Stomach (tissue), 4 donors: ENCODE data around the gene GPR42.

Source experiments
- CTCF ChIP-seq, 7 experiments: fragments of 450-650 bp in 4 of 7; fragments of 200-600 bp in 3 of 7; sonication (generic) in 3 of 7; IDR thresholded peaks; one replicate each; pipeline ENCODE4 v1.5.1; 2016 to 2019; ENCODE audit warnings: antibody characterized with exemption in 7 of 7, control low read depth in 2 of 7, mild to moderate bottlenecking in 1 of 7
- POLR2A ChIP-seq, 4 donors: fragments of 450-650 bp; IDR thresholded peaks; one replicate each; pipeline ENCODE4 v1.6.1; 2016; ENCODE audit warnings: antibody characterized with exemption in 4 of 4, control low read depth in 2 of 4, mild to moderate bottlenecking in 1 of 4, moderate library complexity in 1 of 4
- POLR2AphosphoS5 ChIP-seq, 3 donors: sonication (generic); formaldehyde crosslinking; IDR thresholded peaks; one replicate each; pipeline ENCODE4 v1.6.1; 2016; ENCODE audit warnings: antibody characterized with exemption in 3 of 3

- TF ChIP-seq CTCF (IDR thresholded peaks at IDR 0.05), result no peak
- TF ChIP-seq POLR2AphosphoS5 (IDR thresholded peaks at IDR 0.05), result no peak
- TF ChIP-seq POLR2A (IDR thresholded peaks at IDR 0.05), result no peak
Measured at GRCh38 chr19:35414442-35414841, 43.6 kb downstream of the GPR42 start.
